ENCODE results near the gene NOX4. TPM values are rescaled to one million over a fixed set of nuclear protein-coding genes. Genes with fewer than 3 reads are reported as not detected.
A peak's percentile ranks its signal among the peaks of the same experiment; 100 is the strongest.

Gene NOX4
- total and polyA plus RNA-seq, 2 donors (not counting 3 experiments of a cell fraction or from before 2014, with no cell fraction given) = 21.2 to 34.0 TPM

DNA sequence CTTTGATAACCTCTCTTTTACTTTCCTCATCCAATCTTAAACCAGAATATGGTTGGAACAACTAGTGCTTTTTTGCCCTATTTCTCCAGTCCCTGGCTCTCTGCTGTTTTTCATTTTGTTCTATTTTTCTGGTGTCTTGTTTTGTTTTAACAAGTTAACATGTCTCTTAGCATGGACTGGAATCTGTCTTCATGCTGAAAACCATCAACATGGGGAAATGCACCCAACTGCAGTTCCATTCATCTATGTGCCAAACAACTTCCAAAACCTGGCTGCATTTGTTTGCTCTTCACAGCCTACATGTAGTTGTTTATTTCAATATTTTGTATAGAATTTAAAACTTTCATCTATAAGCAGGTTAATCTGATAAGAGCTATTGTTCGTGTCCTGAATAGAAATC lies 46.8 kb upstream of the NOX4 start:
- H3K4me2 ChIP-seq (ENCODE audit: insufficient read depth, low read length) = no peak overlapping the region
- ChIA-PET POLR2A (no interaction called here), CTCF (no interaction called here)
- H3K27ac ChIP-seq (ENCODE audit: insufficient read depth, low read depth, low read length) = no peak overlapping the region
- no peak overlapping the region for H3K4me3 ChIP-seq (replicated peaks in 1 of 3; ENCODE audit: insufficient read depth in 1 of 3, low read depth in 1 of 3, low read length in 3 of 3)
- no peaks in the 10 kb centered on the region for H3K79me2 ChIP-seq (ENCODE audit: control insufficient read depth, insufficient read depth, low read length)
- intact Hi-C loops (cut with micrococcal nuclease) (no loop called here), dilution Hi-C loops (cut with MboI; ENCODE audit: extremely low pct_ligation_motif_present, low sequenced_read_pairs) (no loop called here)
- H3K4me1 ChIP-seq (ENCODE audit: control insufficient read depth, extremely low read depth, insufficient read depth, low read length) = no peaks in the 10 kb centered on the region
- peak overlapping the region; percentile 41 for H2AFZ ChIP-seq (ENCODE audit: low read depth, low read length)
- no peaks in the 10 kb centered on the region for H4K20me1 ChIP-seq (replicated peaks; ENCODE audit: control insufficient read depth, extremely low read depth, insufficient read depth, low read length)
- H3K27me3 ChIP-seq (ENCODE audit: control insufficient read depth in 2 of 2, insufficient read depth in 2 of 2, low read length in 2 of 2) = no peaks in the 10 kb centered on the region
- no TSS peak for BruUV-seq (replicated peaks)
- TF ChIP-seq POLR2A (IDR thresholded peaks at IDR 0.05; ENCODE audit: low read depth, low read length) = no peak
- DNase-seq (ENCODE audit: low read depth, low spot score) (no peak), FAIRE-seq (no peak)
- H3K9ac ChIP-seq (replicated peaks; ENCODE audit: extremely low read depth, insufficient read depth, low read length) = no peak overlapping the region
- H3K9me1 ChIP-seq (replicated peaks; ENCODE audit: control insufficient read depth, extremely low read depth, insufficient read depth, low read length) = no peaks in the 10 kb centered on the region
- H3K9me3 ChIP-seq (replicated peaks; ENCODE audit: control insufficient read depth, insufficient read depth, low read length) = no peaks in the 10 kb centered on the region
- H3K36me3 ChIP-seq (ENCODE audit: control insufficient read depth in 2 of 2, extremely low read depth in 1 of 2, insufficient read depth in 2 of 2, low read length in 2 of 2) = no peaks in the 10 kb centered on the region

- Histone ChIP-seq H3K79me2 (ENCODE audit: control insufficient read depth, insufficient read depth, low read length) (no peaks in the 10 kb centered on the region), H3K27me3 (ENCODE audit: control insufficient read depth in 2 of 2, insufficient read depth in 2 of 2, low read length in 2 of 2) (no peaks in the 10 kb centered on the region), H3K27ac (ENCODE audit: insufficient read depth, low read depth, low read length) (no peak overlapping the region), H2AFZ (ENCODE audit: low read depth, low read length) (no peak overlapping the region), H3K36me3 (ENCODE audit: control insufficient read depth in 2 of 2, extremely low read depth in 1 of 2, insufficient read depth in 2 of 2, low read length in 2 of 2) (no peaks in the 10 kb centered on the region), H3K9me3 (replicated peaks; ENCODE audit: control insufficient read depth, insufficient read depth, low read length) (no peaks in the 10 kb centered on the region), H3K4me2 (ENCODE audit: insufficient read depth, low read length) (no peak overlapping the region), H3K9me1 (replicated peaks; ENCODE audit: control insufficient read depth, extremely low read depth, insufficient read depth, low read length) (no peaks in the 10 kb centered on the region), H3K9ac (replicated peaks; ENCODE audit: extremely low read depth, insufficient read depth, low read length) (no peak overlapping the region), H3K4me3 (replicated peaks in 1 of 3; ENCODE audit: insufficient read depth in 1 of 3, low read depth in 1 of 3, low read length in 3 of 3) (no peak overlapping the region), H3K4me1 (ENCODE audit: control insufficient read depth, extremely low read depth, insufficient read depth, low read length) (no peaks in the 10 kb centered on the region), H4K20me1 (replicated peaks; ENCODE audit: control insufficient read depth, extremely low read depth, insufficient read depth, low read length) (no peaks in the 10 kb centered on the region)
- DNase-seq (ENCODE audit: low read depth, low spot score) (no peak), FAIRE-seq (no peak)
- BruUV-seq (replicated peaks) = no TSS peak
- dilution Hi-C loops (cut with MboI; ENCODE audit: extremely low pct_ligation_motif_present, low sequenced_read_pairs) = no loop called here
- ChIA-PET POLR2A (no interaction called here), CTCF (no interaction called here)
- TF ChIP-seq FOS (IDR thresholded peaks at IDR 0.05; ENCODE audit: borderline replicate concordance, insufficient read depth, low read length) (no peak), GATA2 (IDR thresholded peaks at IDR 0.05; ENCODE audit: insufficient read depth, insufficient read length, low read depth, low read length) (no peak), POLR2AphosphoS5 (IDR thresholded peaks at IDR 0.05; ENCODE audit: insufficient read depth, low read depth, low read length) (no peak), EZH2 (IDR thresholded peaks at IDR 0.05; ENCODE audit: borderline replicate concordance, low read depth, low read length, severe bottlenecking) (no peak), MYC (IDR thresholded peaks at IDR 0.05; ENCODE audit: low read depth, low read length) (no peak), JUN (IDR thresholded peaks at IDR 0.05; ENCODE audit: borderline replicate concordance, insufficient read depth, insufficient read length, low read depth) (no peak), POLR2A (IDR thresholded peaks at IDR 0.05; ENCODE audit: low read depth, low read length) (no peak), MAX (IDR thresholded peaks at IDR 0.05; ENCODE audit: insufficient read depth, insufficient read length) (no peak)
- TF ChIP-seq, protein P1, sequence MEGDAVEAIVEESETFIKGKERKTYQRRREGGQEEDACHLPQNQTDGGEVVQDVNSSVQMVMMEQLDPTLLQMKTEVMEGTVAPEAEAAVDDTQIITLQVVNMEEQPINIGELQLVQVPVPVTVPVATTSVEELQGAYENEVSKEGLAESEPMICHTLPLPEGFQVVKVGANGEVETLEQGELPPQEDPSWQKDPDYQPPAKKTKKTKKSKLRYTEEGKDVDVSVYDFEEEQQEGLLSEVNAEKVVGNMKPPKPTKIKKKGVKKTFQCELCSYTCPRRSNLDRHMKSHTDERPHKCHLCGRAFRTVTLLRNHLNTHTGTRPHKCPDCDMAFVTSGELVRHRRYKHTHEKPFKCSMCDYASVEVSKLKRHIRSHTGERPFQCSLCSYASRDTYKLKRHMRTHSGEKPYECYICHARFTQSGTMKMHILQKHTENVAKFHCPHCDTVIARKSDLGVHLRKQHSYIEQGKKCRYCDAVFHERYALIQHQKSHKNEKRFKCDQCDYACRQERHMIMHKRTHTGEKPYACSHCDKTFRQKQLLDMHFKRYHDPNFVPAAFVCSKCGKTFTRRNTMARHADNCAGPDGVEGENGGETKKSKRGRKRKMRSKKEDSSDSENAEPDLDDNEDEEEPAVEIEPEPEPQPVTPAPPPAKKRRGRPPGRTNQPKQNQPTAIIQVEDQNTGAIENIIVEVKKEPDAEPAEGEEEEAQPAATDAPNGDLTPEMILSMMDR (IDR thresholded peaks at IDR 0.05; ENCODE audit: extremely low read depth in 1 of 2, insufficient read depth in 1 of 2, low read depth in 1 of 2, low read length in 2 of 2) = no peak
- intact Hi-C loops (cut with micrococcal nuclease) = no loop called here
These were observed 45.8 kb upstream of the NOX4 start for GRCh38 chr11:89536926-89537325.
